Liver (tissue), 9 donors: ENCODE measurements around the gene OLFML1. TPM values are rescaled to one million over a fixed set of nuclear protein-coding genes. Genes with fewer than 3 reads are reported as not detected.

Source experiments
- DNase-seq: peaks from one replicate; pipeline ENCODE4 v3.0.0-alpha.2; 2017; ENCODE audit warnings: low spot score
- H3K27ac ChIP-seq, 2 donors: one replicate each; pipeline ENCODE4 v1.7.0; 2013; ENCODE audit warnings: inconsistent platforms in 2 of 2, low read length in 2 of 2, control low read depth in 1 of 2, low read depth in 1 of 2, mild to moderate bottlenecking in 1 of 2
- H3K27me3 ChIP-seq, 4 donors: one replicate each; pipeline versions ENCODE4 v1.6.1 to v1.7.0; 2013; ENCODE audit warnings: low read length in 3 of 4, inconsistent platforms in 1 of 4, mild to moderate bottlenecking in 1 of 4, moderate library complexity in 1 of 4; ENCODE audit not compliant: control insufficient read depth in 4 of 4, insufficient read depth in 4 of 4
- H3K36me3 ChIP-seq, 4 donors: one replicate each; pipeline versions ENCODE4 v1.6.1 to v1.7.0; 2013; ENCODE audit warnings: low read length in 3 of 4, mild to moderate bottlenecking in 3 of 4, low read depth in 1 of 4, moderate library complexity in 1 of 4; ENCODE audit not compliant: control insufficient read depth in 4 of 4, insufficient read depth in 3 of 4
- H3K4me1 ChIP-seq, 4 donors: one replicate each; pipeline versions ENCODE4 v1.6.1 to v1.7.0; 2013; ENCODE audit warnings: low read length in 3 of 4, mild to moderate bottlenecking in 3 of 4, moderate library complexity in 1 of 4; ENCODE audit not compliant: control insufficient read depth in 4 of 4, insufficient read depth in 4 of 4
- H3K4me3 ChIP-seq, 3 donors: one replicate each; pipeline versions ENCODE4 v1.6.1 to v1.7.0; 2013; ENCODE audit warnings: low read length in 3 of 3, control low read depth in 1 of 3, low read depth in 1 of 3, mild to moderate bottlenecking in 1 of 3
- H3K9ac ChIP-seq, 2 donors: one replicate each; pipeline ENCODE4 v1.7.0; 2013; ENCODE audit warnings: low read length in 2 of 2, mild to moderate bottlenecking in 2 of 2, moderate library complexity in 2 of 2, control low read depth in 1 of 2, low read depth in 1 of 2
- H3K9me3 ChIP-seq, 4 donors: one replicate each; pipeline versions ENCODE4 v1.6.1 to v1.7.0; 2013; ENCODE audit warnings: low read length in 3 of 4; ENCODE audit not compliant: control insufficient read depth in 4 of 4
- EGR1 ChIP-seq, 2 donors: IDR thresholded peaks; 2 replicates each; pipeline ENCODE4 v1.6.1; 2016 to 2018; ENCODE audit warnings: antibody characterized with exemption in 2 of 2, low read depth in 2 of 2
- FOXA1 ChIP-seq: IDR thresholded peaks from 2 replicates; pipeline ENCODE4 v1.6.1; 2016; ENCODE audit warnings: antibody characterized with exemption
- FOXA2 ChIP-seq: IDR thresholded peaks from 2 replicates; pipeline ENCODE4 v1.6.1; 2016; ENCODE audit warnings: antibody characterized with exemption
- GABPA ChIP-seq, 2 donors: IDR thresholded peaks in 1 of 2; conservative IDR thresholded peaks in 1 of 2; 2 replicates each; pipeline ENCODE4 v1.6.1; 2016; ENCODE audit warnings: antibody characterized with exemption in 2 of 2, mild to moderate bottlenecking in 1 of 2, moderate library complexity in 1 of 2
- HNF4A ChIP-seq, 2 donors: conservative IDR thresholded peaks; 2 replicates each; pipeline ENCODE4 v1.6.1; 2016; ENCODE audit warnings: antibody characterized with exemption in 2 of 2, mild to moderate bottlenecking in 2 of 2
- HNF4G ChIP-seq: IDR thresholded peaks from 2 replicates; pipeline ENCODE4 v1.6.1; 2016; ENCODE audit warnings: antibody characterized with exemption
- JUND ChIP-seq, 2 donors: IDR thresholded peaks; 2 replicates each; pipeline ENCODE4 v1.6.1; 2016; ENCODE audit warnings: antibody characterized with exemption in 2 of 2
- NR2F2 ChIP-seq: IDR thresholded peaks from 2 replicates; pipeline ENCODE4 v1.6.1; 2016; ENCODE audit warnings: antibody characterized with exemption
- RAD21 ChIP-seq, 2 donors: IDR thresholded peaks; 2 replicates each; pipeline ENCODE4 v1.6.1; 2016; ENCODE audit warnings: antibody characterized with exemption in 2 of 2, mild to moderate bottlenecking in 2 of 2
- RXRA ChIP-seq, 2 donors: IDR thresholded peaks; 2 replicates each; pipeline ENCODE4 v1.6.1; 2017 to 2018; ENCODE audit warnings: antibody characterized with exemption in 2 of 2, mild to moderate bottlenecking in 1 of 2
- SP1 ChIP-seq: IDR thresholded peaks from 2 replicates; pipeline ENCODE4 v1.6.1; 2018; ENCODE audit warnings: antibody characterized with exemption, mild to moderate bottlenecking
- TAF1 ChIP-seq: conservative IDR thresholded peaks from 2 replicates; pipeline ENCODE4 v1.6.1; 2016; ENCODE audit warnings: antibody characterized with exemption, mild to moderate bottlenecking
- YY1 ChIP-seq: IDR thresholded peaks from 2 replicates; pipeline ENCODE4 v1.6.1; 2016; ENCODE audit warnings: antibody characterized with exemption, mild to moderate bottlenecking
- WGBS: extraction: QIAGEN DNeasy Blood & Tissue Kit; methylation state at CpG from one replicate; pipeline ENCODE4 v1.1.7; 2013; 5-methylcytosine and 5-hydroxymethylcytosine counted together
- polyA plus RNA-seq, 2 donors: library from polyadenylated mRNA; stranded (reverse) in 1 of 2; unstranded in 1 of 2; fragments of 200-250 nt in 1 of 2; fragments of >200 nt in 1 of 2; fragmentation: Nextera tagmentation in 1 of 2; extraction: Ambion mirVana in 1 of 2; gene quantifications; one replicate each; pipeline versions ENCODE4 v1.2.1 to v1.2.3, GENCODE V29; 2013 to 2015
- total RNA-seq, 2 donors: library from RNA; depleted of rRNA; stranded (reverse); fragments of >200 nt; gene quantifications; one replicate each; pipeline ENCODE4 v1.2.3, GENCODE V29; 2014
- TF ChIP-seq, protein P1 (sequence below): IDR thresholded peaks from 2 replicates; pipeline ENCODE4 v1.6.1; 2016; ENCODE audit warnings: antibody characterized with exemption, mild to moderate bottlenecking
- TF ChIP-seq, protein P2 (sequence below): IDR thresholded peaks from 2 replicates; pipeline ENCODE4 v1.6.1; 2016; ENCODE audit warnings: antibody characterized with exemption
- TF ChIP-seq, protein P3 (sequence below): fragments of 150-350 bp; IDR thresholded peaks from 2 replicates; pipeline ENCODE4 v1.5.1; 2017; ENCODE audit warnings: improper control_type of control experiment, low read depth, low read length; ENCODE audit not compliant: missing input control
- TF ChIP-seq, protein P4 (sequence below): IDR thresholded peaks from 2 replicates; pipeline ENCODE4 v1.6.1; 2016; ENCODE audit warnings: antibody characterized with exemption
- TF ChIP-seq, protein P5 (sequence below): IDR thresholded peaks from 2 replicates; pipeline ENCODE4 v1.6.1; 2016; ENCODE audit warnings: antibody characterized with exemption
- donor health status: healthy.
- donor health status: healthy.
- donor health status: healthy.
- donor health status: healthy.
- donor health status: healthy.

The OLFML1 gene
- total and polyA plus RNA-seq, 4 donors: 2.8 to 4.2 (median 2.9) TPM

DNA sequence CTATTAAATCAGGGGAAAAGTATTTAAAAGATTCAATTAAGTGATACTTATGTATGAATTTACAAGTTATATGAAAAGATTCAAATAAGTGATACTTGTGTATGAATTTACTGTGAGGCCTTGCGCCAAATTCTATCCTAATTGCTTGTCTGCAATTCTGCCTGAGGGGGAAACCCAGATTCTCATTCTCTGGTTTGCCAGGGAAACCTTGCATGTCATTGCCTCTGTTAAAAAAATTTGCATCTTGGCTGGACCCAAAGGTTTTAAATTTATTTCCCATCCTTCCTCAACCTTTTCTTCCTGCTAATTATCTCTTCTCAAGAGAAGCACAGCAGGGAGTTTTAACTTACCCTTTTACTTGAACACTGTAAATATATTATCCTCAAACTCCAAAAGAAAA is 13.8 kb downstream of the OLFML1 start (continued):
- TF ChIP-seq, protein P1, sequence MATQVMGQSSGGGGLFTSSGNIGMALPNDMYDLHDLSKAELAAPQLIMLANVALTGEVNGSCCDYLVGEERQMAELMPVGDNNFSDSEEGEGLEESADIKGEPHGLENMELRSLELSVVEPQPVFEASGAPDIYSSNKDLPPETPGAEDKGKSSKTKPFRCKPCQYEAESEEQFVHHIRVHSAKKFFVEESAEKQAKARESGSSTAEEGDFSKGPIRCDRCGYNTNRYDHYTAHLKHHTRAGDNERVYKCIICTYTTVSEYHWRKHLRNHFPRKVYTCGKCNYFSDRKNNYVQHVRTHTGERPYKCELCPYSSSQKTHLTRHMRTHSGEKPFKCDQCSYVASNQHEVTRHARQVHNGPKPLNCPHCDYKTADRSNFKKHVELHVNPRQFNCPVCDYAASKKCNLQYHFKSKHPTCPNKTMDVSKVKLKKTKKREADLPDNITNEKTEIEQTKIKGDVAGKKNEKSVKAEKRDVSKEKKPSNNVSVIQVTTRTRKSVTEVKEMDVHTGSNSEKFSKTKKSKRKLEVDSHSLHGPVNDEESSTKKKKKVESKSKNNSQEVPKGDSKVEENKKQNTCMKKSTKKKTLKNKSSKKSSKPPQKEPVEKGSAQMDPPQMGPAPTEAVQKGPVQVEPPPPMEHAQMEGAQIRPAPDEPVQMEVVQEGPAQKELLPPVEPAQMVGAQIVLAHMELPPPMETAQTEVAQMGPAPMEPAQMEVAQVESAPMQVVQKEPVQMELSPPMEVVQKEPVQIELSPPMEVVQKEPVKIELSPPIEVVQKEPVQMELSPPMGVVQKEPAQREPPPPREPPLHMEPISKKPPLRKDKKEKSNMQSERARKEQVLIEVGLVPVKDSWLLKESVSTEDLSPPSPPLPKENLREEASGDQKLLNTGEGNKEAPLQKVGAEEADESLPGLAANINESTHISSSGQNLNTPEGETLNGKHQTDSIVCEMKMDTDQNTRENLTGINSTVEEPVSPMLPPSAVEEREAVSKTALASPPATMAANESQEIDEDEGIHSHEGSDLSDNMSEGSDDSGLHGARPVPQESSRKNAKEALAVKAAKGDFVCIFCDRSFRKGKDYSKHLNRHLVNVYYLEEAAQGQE: no peak
- TF ChIP-seq, protein P2, sequence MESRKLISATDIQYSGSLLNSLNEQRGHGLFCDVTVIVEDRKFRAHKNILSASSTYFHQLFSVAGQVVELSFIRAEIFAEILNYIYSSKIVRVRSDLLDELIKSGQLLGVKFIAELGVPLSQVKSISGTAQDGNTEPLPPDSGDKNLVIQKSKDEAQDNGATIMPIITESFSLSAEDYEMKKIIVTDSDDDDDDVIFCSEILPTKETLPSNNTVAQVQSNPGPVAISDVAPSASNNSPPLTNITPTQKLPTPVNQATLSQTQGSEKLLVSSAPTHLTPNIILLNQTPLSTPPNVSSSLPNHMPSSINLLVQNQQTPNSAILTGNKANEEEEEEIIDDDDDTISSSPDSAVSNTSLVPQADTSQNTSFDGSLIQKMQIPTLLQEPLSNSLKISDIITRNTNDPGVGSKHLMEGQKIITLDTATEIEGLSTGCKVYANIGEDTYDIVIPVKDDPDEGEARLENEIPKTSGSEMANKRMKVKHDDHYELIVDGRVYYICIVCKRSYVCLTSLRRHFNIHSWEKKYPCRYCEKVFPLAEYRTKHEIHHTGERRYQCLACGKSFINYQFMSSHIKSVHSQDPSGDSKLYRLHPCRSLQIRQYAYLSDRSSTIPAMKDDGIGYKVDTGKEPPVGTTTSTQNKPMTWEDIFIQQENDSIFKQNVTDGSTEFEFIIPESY: no peak

DNA sequence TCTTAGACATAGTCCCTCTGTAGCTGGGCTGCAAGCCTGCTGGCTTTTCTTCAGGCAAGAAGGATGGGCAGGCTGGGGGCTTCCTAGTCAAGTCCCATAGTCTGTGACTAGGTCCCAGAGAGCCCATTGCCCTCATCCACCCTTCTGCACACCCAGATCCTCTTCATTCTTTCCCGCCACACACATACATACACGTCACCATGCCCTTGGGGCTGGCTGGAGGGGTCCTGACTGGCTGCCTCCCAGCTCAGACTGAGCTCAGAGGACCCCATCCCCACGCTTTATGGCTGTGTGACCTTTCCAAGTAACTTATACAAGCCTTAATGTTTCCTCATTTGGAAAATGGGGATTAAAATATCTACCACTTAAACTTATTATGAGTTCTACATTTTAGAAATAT is 14.9 kb downstream of the OLFML1 start:
- no peak for TF ChIP-seq EGR1 (IDR thresholded peaks at IDR 0.05; ENCODE audit: low read depth in 2 of 2)
- no peak for TF ChIP-seq RAD21 (IDR thresholded peaks at IDR 0.05)
- TF ChIP-seq, protein P1: no peak
- TF ChIP-seq NR2F2: no peak
- no peak for TF ChIP-seq YY1
- TF ChIP-seq RXRA (IDR thresholded peaks at IDR 0.05): no peak
- TF ChIP-seq FOXA2: no peak
- TF ChIP-seq SP1: no peak
- TF ChIP-seq, protein P3, sequence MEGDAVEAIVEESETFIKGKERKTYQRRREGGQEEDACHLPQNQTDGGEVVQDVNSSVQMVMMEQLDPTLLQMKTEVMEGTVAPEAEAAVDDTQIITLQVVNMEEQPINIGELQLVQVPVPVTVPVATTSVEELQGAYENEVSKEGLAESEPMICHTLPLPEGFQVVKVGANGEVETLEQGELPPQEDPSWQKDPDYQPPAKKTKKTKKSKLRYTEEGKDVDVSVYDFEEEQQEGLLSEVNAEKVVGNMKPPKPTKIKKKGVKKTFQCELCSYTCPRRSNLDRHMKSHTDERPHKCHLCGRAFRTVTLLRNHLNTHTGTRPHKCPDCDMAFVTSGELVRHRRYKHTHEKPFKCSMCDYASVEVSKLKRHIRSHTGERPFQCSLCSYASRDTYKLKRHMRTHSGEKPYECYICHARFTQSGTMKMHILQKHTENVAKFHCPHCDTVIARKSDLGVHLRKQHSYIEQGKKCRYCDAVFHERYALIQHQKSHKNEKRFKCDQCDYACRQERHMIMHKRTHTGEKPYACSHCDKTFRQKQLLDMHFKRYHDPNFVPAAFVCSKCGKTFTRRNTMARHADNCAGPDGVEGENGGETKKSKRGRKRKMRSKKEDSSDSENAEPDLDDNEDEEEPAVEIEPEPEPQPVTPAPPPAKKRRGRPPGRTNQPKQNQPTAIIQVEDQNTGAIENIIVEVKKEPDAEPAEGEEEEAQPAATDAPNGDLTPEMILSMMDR: no peak
- TF ChIP-seq, protein P4, sequence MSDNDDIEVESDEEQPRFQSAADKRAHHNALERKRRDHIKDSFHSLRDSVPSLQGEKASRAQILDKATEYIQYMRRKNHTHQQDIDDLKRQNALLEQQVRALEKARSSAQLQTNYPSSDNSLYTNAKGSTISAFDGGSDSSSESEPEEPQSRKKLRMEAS: no peak
- TF ChIP-seq JUND (IDR thresholded peaks at IDR 0.05): no peak
- TF ChIP-seq, protein P2: no peak
- TF ChIP-seq, protein P5, sequence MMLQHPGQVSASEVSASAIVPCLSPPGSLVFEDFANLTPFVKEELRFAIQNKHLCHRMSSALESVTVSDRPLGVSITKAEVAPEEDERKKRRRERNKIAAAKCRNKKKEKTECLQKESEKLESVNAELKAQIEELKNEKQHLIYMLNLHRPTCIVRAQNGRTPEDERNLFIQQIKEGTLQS: no peak
- no peak for TF ChIP-seq GABPA (IDR thresholded peaks at IDR 0.05 in 1 of 2, conservative IDR thresholded peaks at IDR 0.05 in 1 of 2)
- TF ChIP-seq TAF1: no peak
- no peak for TF ChIP-seq HNF4A (conservative IDR thresholded peaks at IDR 0.05)
- no peak for TF ChIP-seq FOXA1
- TF ChIP-seq HNF4G: no peak
- no peak for DNase-seq
- 96% methylated on average over 3 of the region's 3 CpGs for WGBS
- Histone ChIP-seq H3K27ac (no peak overlapping the region), H3K36me3 (peaks cover 0 to 2% (median under 1%) of the 10 kb centered on the region in 4 donors), H3K27me3 (no peaks in the 10 kb centered on the region), H3K9me3 (no peaks in the 10 kb centered on the region), H3K9ac (no peak overlapping the region), H3K4me1 (no peaks in the 10 kb centered on the region), H3K4me3 (no peak overlapping the region)
